ENCODE measurements around the gene MS4A4E.

MS4A4E gene

DNA sequence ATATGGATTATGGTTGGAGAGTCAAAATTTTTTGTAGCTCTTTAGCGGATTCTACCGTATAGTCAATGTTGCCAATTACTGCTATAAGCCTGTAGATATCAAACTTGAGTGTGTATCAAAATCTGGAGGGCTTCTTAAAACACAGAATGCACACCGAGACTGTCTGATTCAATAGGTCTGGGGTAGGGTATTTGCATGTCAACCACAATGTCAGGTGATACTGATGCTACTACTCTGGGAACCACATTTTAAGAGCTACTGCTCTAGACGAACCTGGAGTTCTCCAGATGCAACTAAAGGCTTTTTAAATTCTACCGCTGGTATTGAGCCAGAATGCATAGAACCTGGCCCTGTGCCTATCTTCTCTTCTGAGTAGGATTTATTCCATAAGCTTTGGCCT lies 21.7 kb upstream of the MS4A4E start:
- peaks cover 22% of the 10 kb centered on the region for H3K9me3 ChIP-seq
- no peak overlapping the region for H3K4me3 ChIP-seq
- 0 out of 2 replicates have a peak, but pooled peaks cover 6% of the 10 kb centered on the region for H3K4me1 ChIP-seq
- H3K36me3 ChIP-seq = no peaks in the 10 kb centered on the region
- no peak overlapping the region for H3K9ac ChIP-seq
- H3K27ac ChIP-seq = no peak overlapping the region
- H3K4me2 ChIP-seq = no peak overlapping the region
- TF ChIP-seq Cebpa-rat (IDR thresholded peaks at IDR 0.05) = no peak
- no peaks in the 10 kb centered on the region for H3K27me3 ChIP-seq
- H4K20me1 ChIP-seq = no peaks in the 10 kb centered on the region

DNA sequence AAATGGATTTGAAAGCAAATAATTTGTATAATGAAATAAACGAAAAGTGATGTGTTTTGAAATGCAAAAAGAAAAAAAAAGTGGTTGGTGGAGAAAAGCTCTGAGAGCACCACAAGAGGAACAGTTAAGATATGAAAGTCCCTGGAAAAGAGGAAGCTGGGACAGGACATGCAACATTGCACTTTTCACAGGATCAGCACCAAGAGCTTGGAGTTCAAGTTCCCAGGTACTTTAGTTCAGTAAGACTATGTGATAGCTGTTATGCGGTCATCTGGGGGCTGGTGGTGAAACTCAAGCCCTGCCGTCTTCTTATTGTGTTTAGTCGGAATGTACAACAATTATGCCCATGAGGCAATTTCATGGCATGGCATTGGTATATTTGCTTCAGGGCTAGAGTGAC lies 20.5 kb upstream of the MS4A4E start:
- Histone ChIP-seq H3K27ac (no peak overlapping the region), H3K27me3 (no peaks in the 10 kb centered on the region), H3K4me2 (no peak overlapping the region), H3K36me3 (no peaks in the 10 kb centered on the region), H3K9ac (no peak overlapping the region), H3K9me3 (peaks cover 21% of the 10 kb centered on the region), H3K4me3 (no peak overlapping the region), H3K4me1 (0 out of 2 replicates have a peak, but pooled peaks cover 6% of the 10 kb centered on the region), H4K20me1 (no peaks in the 10 kb centered on the region)
- TF ChIP-seq Cebpa-rat (IDR thresholded peaks at IDR 0.05) = no peak

GRCh38 chr11:60261014-60261413 lies 18.1 kb upstream of the MS4A4E start:
- Histone ChIP-seq H3K4me2 (no peak overlapping the region), H3K27ac (no peak overlapping the region), H3K9me3 (peaks cover 21% of the 10 kb centered on the region), H3K36me3 (no peaks in the 10 kb centered on the region), H3K4me1 (0 out of 2 replicates have a peak, but pooled peaks cover under 1% of the 10 kb centered on the region), H3K9ac (no peak overlapping the region), H3K4me3 (no peak overlapping the region), H4K20me1 (no peaks in the 10 kb centered on the region), H3K27me3 (no peaks in the 10 kb centered on the region)
- TF ChIP-seq Cebpa-rat (IDR thresholded peaks at IDR 0.05) = no peak

DNA sequence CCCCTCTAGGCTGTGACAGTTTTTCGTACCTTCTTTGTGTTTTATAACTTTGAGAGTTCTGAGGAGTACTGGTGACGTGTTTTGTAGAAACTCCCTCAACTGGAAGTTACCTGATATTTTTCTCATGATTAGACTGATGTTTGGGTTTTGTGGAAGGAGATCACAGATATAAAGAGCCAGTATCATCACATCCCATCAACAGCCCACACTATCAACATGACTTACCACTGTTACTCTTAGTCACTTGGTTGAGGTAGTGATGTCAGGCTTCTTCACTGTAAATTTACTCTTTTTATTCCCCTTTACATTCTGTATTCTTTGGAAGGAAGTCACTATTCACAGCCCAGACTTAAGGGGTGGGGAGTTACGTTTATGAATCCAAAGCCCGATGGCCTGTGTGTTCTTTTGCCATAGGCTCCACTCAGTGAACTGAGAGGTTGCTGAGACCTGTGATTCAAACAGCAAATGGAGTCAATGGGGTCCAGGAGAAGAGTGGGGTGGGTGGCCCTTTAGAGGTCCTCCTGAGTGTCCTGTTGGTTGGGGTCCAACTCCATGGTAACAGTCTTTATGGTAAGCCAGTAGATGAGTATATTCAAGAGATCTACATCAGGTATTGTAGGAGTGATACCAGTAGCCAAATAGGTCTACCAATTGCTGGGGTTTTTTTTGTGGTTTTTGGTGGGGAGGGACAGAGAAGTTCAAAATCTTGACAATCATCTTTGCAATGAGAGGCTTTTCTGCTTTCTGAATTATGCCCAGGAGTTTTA lies 15.2 kb upstream of the MS4A4E start:
- Histone ChIP-seq H3K27ac (no peak overlapping the region), H3K4me3 (no peak overlapping the region), H3K9ac (no peak overlapping the region), H3K9me3 (peaks cover 48% of the 10 kb centered on the region), H4K20me1 (no peaks in the 10 kb centered on the region), H3K27me3 (peaks cover 4% of the 10 kb centered on the region; the same call in 1 of the 2 replicates), H3K4me1 (no peaks in the 10 kb centered on the region), H3K4me2 (no peak overlapping the region), H3K36me3 (0 out of 2 replicates have a peak, but pooled peaks cover 4% of the 10 kb centered on the region)
- TF ChIP-seq Cebpa-rat (IDR thresholded peaks at IDR 0.05) = no peak

GRCh38 chr11:60252213-60253108 lies 9.5 kb upstream of the MS4A4E start:
- H3K27me3 ChIP-seq = peaks cover 4% of the 10 kb centered on the region; the same call in 1 of the 2 replicates

GRCh38 chr11:60251485-60252212 lies 8.7 kb upstream of the MS4A4E start:
- H4K20me1 ChIP-seq = no peaks in the 10 kb centered on the region
- H3K4me2 ChIP-seq = no peak overlapping the region
- peaks cover 27% of the 10 kb centered on the region for H3K9me3 ChIP-seq
- no peak overlapping the region for H3K27ac ChIP-seq
- no peak overlapping the region for H3K4me3 ChIP-seq
- 0 out of 2 replicates have a peak, but pooled peaks cover 4% of the 10 kb centered on the region for H3K36me3 ChIP-seq
- no peaks in the 10 kb centered on the region for H3K4me1 ChIP-seq
- TF ChIP-seq Cebpa-rat (IDR thresholded peaks at IDR 0.05) = no peak
- peaks cover 4% of the 10 kb centered on the region; the same call in 1 of the 2 replicates for H3K27me3 ChIP-seq
- H3K9ac ChIP-seq = no peak overlapping the region

More at GRCh38 chr11:60252213-60253108, 9.5 kb upstream of the MS4A4E start:
- no peak overlapping the region for H3K9ac ChIP-seq
- no peak for TF ChIP-seq Cebpa-rat (IDR thresholded peaks at IDR 0.05)
- H3K9me3 ChIP-seq = peaks cover 27% of the 10 kb centered on the region
- no peak overlapping the region for H3K4me3 ChIP-seq
- no peaks in the 10 kb centered on the region for H3K4me1 ChIP-seq
- 0 out of 2 replicates have a peak, but pooled peaks cover 4% of the 10 kb centered on the region for H3K36me3 ChIP-seq
- no peak overlapping the region for H3K27ac ChIP-seq
- no peak overlapping the region for H3K4me2 ChIP-seq
- H4K20me1 ChIP-seq = no peaks in the 10 kb centered on the region

- H4K20me1 ChIP-seq = no peaks in the 10 kb centered on the region
- TF ChIP-seq Cebpa-rat (IDR thresholded peaks at IDR 0.05) = no peak
- no peak overlapping the region for H3K9ac ChIP-seq
- H3K27me3 ChIP-seq = no peaks in the 10 kb centered on the region
- no peak overlapping the region for H3K4me3 ChIP-seq
- H3K4me1 ChIP-seq = no peaks in the 10 kb centered on the region
- no peaks in the 10 kb centered on the region for H3K36me3 ChIP-seq
- no peaks in the 10 kb centered on the region for H3K9me3 ChIP-seq
- H3K27ac ChIP-seq = no peak overlapping the region
- no peak overlapping the region for H3K4me2 ChIP-seq
Observed at GRCh38 chr11:60241786-60242185, 1.2 kb downstream of the MS4A4E start.

- no peak overlapping the region for H3K27ac ChIP-seq
- H3K36me3 ChIP-seq = no peaks in the 10 kb centered on the region
- TF ChIP-seq Cebpa-rat (IDR thresholded peaks at IDR 0.05) = no peak
- H3K4me2 ChIP-seq = no peak overlapping the region
- no peak overlapping the region for H3K4me3 ChIP-seq
- no peak overlapping the region for H3K9ac ChIP-seq
- no peaks in the 10 kb centered on the region for H3K27me3 ChIP-seq
- H4K20me1 ChIP-seq = no peaks in the 10 kb centered on the region
- H3K4me1 ChIP-seq = no peaks in the 10 kb centered on the region
- no peaks in the 10 kb centered on the region for H3K9me3 ChIP-seq
Observed at GRCh38 chr11:60240662-60241061, 2.3 kb downstream of the MS4A4E start.

- H3K27ac ChIP-seq = no peak overlapping the region
- H3K9ac ChIP-seq = no peak overlapping the region
- H3K4me3 ChIP-seq = no peak overlapping the region
- no peak overlapping the region for H3K4me2 ChIP-seq
- no peaks in the 10 kb centered on the region for H4K20me1 ChIP-seq
- no peaks in the 10 kb centered on the region for H3K27me3 ChIP-seq
- no peak for TF ChIP-seq Cebpa-rat (IDR thresholded peaks at IDR 0.05)
- H3K9me3 ChIP-seq = no peaks in the 10 kb centered on the region
- no peaks in the 10 kb centered on the region for H3K4me1 ChIP-seq
- no peaks in the 10 kb centered on the region for H3K36me3 ChIP-seq
Observed at GRCh38 chr11:60235321-60235720, 7.6 kb downstream of the MS4A4E start.

Data from BLaER1 (cell line).